ENCODE measurements around the gene TMEM19. TPM values are rescaled to one million over a fixed set of nuclear protein-coding genes. Genes with fewer than 3 reads are reported as not detected.
A peak's percentile ranks its signal among the peaks of the same experiment; 100 is the strongest.

TMEM19 gene
- total RNA-seq, 1 donor from 2014 or later: 46.7 TPM

DNA sequence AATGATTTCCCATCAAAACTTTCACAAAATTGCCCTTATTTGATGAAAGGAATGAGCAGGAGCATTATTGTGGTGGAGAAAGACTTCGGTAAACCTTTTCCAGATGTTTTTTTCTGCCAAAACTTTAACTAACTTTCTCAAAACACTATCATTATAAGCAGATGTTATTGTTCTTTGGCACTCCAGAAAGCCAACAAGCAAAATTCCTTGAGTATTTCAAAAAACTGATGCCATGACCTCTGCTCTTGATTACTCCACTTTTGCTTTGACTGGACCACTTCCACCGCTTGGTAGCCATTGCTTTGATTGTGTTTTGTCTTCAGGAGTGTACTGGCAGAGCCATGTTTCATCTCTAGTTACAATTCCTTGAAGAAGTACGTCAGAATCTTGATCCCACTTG is 39.1 kb downstream of the TMEM19 start:
- Mint-ChIP-seq H3K9me3 (no peaks in the 10 kb centered on the region), H3K4me3 (no peak overlapping the region), H3K27ac (no peak overlapping the region), H3K27me3 (no peaks in the 10 kb centered on the region), H3K4me1 (no peaks in the 10 kb centered on the region), H3K36me3 (ENCODE audit: low read depth) (peaks cover 2% of the 10 kb centered on the region)
- CTCF ChIA-PET: no interaction called here
- POLR2A ChIA-PET: no interaction called here
- TF ChIP-seq, protein P1, sequence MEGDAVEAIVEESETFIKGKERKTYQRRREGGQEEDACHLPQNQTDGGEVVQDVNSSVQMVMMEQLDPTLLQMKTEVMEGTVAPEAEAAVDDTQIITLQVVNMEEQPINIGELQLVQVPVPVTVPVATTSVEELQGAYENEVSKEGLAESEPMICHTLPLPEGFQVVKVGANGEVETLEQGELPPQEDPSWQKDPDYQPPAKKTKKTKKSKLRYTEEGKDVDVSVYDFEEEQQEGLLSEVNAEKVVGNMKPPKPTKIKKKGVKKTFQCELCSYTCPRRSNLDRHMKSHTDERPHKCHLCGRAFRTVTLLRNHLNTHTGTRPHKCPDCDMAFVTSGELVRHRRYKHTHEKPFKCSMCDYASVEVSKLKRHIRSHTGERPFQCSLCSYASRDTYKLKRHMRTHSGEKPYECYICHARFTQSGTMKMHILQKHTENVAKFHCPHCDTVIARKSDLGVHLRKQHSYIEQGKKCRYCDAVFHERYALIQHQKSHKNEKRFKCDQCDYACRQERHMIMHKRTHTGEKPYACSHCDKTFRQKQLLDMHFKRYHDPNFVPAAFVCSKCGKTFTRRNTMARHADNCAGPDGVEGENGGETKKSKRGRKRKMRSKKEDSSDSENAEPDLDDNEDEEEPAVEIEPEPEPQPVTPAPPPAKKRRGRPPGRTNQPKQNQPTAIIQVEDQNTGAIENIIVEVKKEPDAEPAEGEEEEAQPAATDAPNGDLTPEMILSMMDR (IDR thresholded peaks at IDR 0.05): no peak
- DNase-seq: no peak
- no peak for ATAC-seq (ENCODE audit: low read depth)
- intact Hi-C loops (cut with micrococcal nuclease): no loop called here

DNA sequence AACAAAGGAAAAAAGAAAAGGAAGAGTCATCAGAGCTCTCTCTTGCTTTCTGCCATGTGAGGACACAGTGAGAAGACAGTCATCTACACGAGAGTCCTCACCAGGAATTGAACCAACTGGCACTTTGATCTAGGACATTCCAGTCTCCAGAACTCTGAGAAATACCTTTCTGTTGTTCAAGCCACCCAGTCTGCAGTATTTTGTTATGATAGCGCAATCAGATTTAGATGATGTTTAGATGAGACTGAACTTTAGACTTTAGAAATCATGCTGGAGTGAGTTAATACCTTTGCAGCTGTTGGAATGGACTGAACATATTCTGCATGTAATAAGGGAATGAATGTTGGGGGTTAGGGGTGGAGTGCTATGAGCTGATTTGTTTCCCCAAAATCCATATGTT is 40.7 kb downstream of the TMEM19 start:
- Mint-ChIP-seq H3K4me1 (no peaks in the 10 kb centered on the region), H3K9me3 (no peaks in the 10 kb centered on the region), H3K27me3 (no peaks in the 10 kb centered on the region), H3K4me3 (no peak overlapping the region), H3K36me3 (ENCODE audit: low read depth) (no peaks in the 10 kb centered on the region), H3K27ac (no peak overlapping the region)
- ChIA-PET CTCF (no interaction called here), POLR2A (no interaction called here)
- ATAC-seq (ENCODE audit: low read depth) (no peak), DNase-seq (no peak)
- TF ChIP-seq, protein P1 (IDR thresholded peaks at IDR 0.05): no peak
- intact Hi-C loops (cut with micrococcal nuclease): no loop called here

DNA sequence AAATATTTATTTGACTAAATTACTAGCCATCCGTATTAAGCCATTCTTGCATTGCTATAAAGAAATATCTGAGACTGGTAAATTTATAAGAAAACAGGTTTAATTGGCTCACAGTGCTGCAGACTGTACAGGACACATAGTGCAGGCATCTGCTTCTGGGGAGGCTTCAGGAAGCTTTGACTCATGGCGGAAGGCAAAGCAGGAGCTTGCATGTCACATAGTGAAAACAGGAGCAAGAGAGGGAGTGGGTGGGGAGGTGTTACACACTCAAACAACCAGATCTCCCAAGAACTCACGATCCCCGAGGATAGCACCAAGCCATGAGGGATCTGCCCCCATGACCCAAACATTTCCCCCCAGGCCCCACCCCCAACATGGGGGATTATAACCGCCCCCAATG is 42.1 kb downstream of the TMEM19 start:
- Mint-ChIP-seq H3K27me3 (no peaks in the 10 kb centered on the region), H3K4me1 (no peaks in the 10 kb centered on the region), H3K36me3 (ENCODE audit: low read depth) (no peaks in the 10 kb centered on the region), H3K4me3 (no peak overlapping the region), H3K27ac (no peak overlapping the region), H3K9me3 (no peaks in the 10 kb centered on the region)
- intact Hi-C loops (cut with micrococcal nuclease): no loop called here
- ATAC-seq (ENCODE audit: low read depth) (no peak), DNase-seq (no peak)
- POLR2A ChIA-PET: no interaction called here
- CTCF ChIA-PET: no interaction called here
- TF ChIP-seq, protein P1 (IDR thresholded peaks at IDR 0.05): no peak

DNA sequence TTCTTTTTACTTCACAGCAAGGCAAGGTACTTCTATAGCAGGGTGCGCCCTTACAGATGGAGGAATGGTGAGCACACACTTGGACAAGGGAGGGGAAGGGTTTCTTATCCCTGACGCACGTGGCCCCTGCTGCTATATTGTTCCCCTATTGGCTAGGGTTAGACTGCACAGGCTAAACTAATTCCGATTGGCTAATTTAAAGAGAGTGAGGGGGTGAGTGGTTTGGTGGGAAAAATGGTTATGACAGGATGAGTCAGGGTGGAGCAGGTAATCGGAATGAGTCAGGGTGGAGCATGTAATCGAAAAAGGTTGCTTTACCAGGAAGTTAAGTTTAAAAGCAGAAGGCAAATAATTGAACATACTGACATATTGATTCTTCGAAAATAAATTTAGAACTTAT is 45.1 kb downstream of the TMEM19 start:
- DNase-seq (no peak), ATAC-seq (ENCODE audit: low read depth) (no peak)
- Mint-ChIP-seq H3K9me3 (no peaks in the 10 kb centered on the region), H3K27me3 (no peaks in the 10 kb centered on the region), H3K36me3 (ENCODE audit: low read depth) (no peaks in the 10 kb centered on the region), H3K4me1 (no peaks in the 10 kb centered on the region), H3K27ac (no peak overlapping the region), H3K4me3 (no peak overlapping the region)
- POLR2A ChIA-PET: no interaction called here
- CTCF ChIA-PET: no interaction called here
- TF ChIP-seq, protein P1 (IDR thresholded peaks at IDR 0.05): no peak
- intact Hi-C loops (cut with micrococcal nuclease): no loop called here

DNA sequence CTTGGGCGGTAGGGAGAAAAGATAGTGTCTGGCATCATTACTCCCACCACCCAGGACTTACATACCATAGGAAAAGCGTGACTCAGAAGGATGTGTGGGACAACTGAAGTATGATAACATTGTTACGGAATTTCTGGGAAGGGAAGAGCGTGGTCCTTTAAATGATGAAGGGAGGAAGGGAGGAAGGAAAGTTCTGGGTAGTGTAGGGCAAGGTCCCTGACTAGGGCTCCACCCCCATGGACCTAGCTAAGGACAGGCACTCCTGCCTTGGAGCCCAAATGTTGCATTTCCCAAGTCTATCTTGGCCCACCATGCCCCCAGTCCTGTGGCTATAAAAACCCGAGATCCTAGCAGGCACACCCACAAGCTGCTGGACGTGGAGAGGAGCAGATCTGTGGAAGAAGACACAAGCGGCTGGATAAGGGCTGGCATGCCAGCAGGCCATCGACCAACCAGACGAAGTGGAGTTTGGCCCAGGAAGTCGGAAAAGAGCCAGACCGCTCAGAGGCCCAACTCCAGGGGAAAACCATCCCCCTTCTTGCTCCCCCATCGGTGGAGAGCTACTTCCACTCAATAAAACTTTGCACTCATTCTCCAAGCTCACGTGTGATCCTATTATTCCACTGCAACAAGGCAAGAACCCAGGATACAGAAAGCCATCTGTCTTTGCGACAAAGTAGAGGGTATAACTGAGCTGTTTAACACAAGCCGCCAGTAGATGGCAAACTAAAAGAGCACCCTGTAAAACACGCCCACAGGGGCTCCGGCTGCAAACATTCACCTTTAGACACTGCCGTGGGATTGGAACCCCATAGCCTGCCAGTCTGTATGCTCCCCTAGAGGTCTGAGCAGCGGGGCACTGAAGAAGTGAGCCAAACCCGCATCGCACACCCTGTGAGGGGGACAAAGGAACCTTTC is 45.8 kb downstream of the TMEM19 start:
- peak; percentile 34 for ATAC-seq (ENCODE audit: low read depth)
- POLR2A ChIA-PET: no interaction called here
- no peak for DNase-seq
- intact Hi-C loops (cut with micrococcal nuclease): no loop called here
- CTCF ChIA-PET: no interaction called here
- H3K27me3 Mint-ChIP-seq: no peaks in the 10 kb centered on the region
- H3K9me3 Mint-ChIP-seq: no peaks in the 10 kb centered on the region
- H3K27ac Mint-ChIP-seq: no peak overlapping the region
- H3K4me1 Mint-ChIP-seq: peaks cover 2% of the 10 kb centered on the region
- H3K36me3 Mint-ChIP-seq (ENCODE audit: low read depth): no peaks in the 10 kb centered on the region
- TF ChIP-seq, protein P1 (IDR thresholded peaks at IDR 0.05): no peak
- H3K4me3 Mint-ChIP-seq: no peak overlapping the region
